OCI-LY7 (cell line): ENCODE measurements around the gene PCTP.

ENCODE experiments used
- CTCF ChIP-seq: fragments of 200-600 bp; sonication (generic); conservative IDR thresholded peaks from 2 replicates; pipeline ENCODE4 v1.5.1; 2014; ENCODE audit warnings: mild to moderate bottlenecking, antibody characterized with exemption, low read length, moderate library complexity, mixed read lengths
- EZH2phosphoT487 ChIP-seq: fragments of 200-600 bp; sonication (generic); IDR thresholded peaks from 2 replicates; pipeline ENCODE4 v1.6.1; 2018; ENCODE audit warnings: low read depth, borderline replicate concordance, mild to moderate bottlenecking, mixed run types, antibody characterized with exemption, low read length, moderate library complexity, mixed read lengths

GRCh38 chr17:55774846-55775271 lies 24.0 kb downstream of the PCTP start:
- TF ChIP-seq CTCF = no peak
- TF ChIP-seq EZH2phosphoT487 = no peak
